DND-41 (cell line): ENCODE results near the gene HOXA4.

Source experiments
- EZH2 ChIP-seq: IDR thresholded peaks from 3 replicates; pipeline ENCODE4 v1.6.1; 2012; ENCODE audit warnings: borderline replicate concordance, low read depth, mild to moderate bottlenecking, moderate library complexity, low read length, inconsistent platforms; ENCODE audit not compliant: severe bottlenecking
- TF ChIP-seq, protein P1 (sequence below): IDR thresholded peaks from 2 replicates; pipeline ENCODE4 v1.5.1; 2012; ENCODE audit warnings: borderline replicate concordance, low read length, moderate library complexity, mild to moderate bottlenecking; ENCODE audit not compliant: poor library complexity, severe bottlenecking; ENCODE audit errors: extremely low read depth

DNA sequence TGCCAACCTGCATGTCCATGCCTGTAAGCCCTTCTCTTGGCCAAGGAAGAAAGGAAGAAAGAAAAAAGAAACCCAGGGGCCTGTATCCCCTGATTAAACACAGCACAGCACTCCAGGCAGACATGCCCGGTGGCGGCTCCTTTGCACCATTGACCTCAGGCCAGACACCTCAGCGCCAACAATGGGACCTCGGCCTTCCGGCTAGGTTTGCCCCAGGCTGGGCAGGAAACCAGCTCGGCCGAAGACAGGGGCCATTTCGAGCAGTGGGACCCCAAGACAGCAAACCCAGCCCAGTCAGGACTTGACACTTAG is 40.7 kb upstream of the HOXA4 start:
- TF ChIP-seq, protein P1, sequence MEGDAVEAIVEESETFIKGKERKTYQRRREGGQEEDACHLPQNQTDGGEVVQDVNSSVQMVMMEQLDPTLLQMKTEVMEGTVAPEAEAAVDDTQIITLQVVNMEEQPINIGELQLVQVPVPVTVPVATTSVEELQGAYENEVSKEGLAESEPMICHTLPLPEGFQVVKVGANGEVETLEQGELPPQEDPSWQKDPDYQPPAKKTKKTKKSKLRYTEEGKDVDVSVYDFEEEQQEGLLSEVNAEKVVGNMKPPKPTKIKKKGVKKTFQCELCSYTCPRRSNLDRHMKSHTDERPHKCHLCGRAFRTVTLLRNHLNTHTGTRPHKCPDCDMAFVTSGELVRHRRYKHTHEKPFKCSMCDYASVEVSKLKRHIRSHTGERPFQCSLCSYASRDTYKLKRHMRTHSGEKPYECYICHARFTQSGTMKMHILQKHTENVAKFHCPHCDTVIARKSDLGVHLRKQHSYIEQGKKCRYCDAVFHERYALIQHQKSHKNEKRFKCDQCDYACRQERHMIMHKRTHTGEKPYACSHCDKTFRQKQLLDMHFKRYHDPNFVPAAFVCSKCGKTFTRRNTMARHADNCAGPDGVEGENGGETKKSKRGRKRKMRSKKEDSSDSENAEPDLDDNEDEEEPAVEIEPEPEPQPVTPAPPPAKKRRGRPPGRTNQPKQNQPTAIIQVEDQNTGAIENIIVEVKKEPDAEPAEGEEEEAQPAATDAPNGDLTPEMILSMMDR, result no peak
- no peak for TF ChIP-seq EZH2
